SU-DHL-6 (cell line): ENCODE data around the gene MTG2.

ENCODE experiments used
- EZH2phosphoT487 ChIP-seq: fragments of 200-600 bp; sonication (generic), shearing (Covaris generic); conservative IDR thresholded peaks from 2 replicates; pipeline ENCODE4 v1.6.1; 2018; ENCODE audit warnings: mild to moderate bottlenecking, antibody characterized with exemption, low read length, moderate library complexity, mixed read lengths
- TF ChIP-seq, protein P1 (sequence below): fragments of 200-600 bp; sonication (generic); IDR thresholded peaks from one replicate; pipeline ENCODE4 v1.5.1; 2017; ENCODE audit warnings: antibody characterized with exemption, mild to moderate bottlenecking, low read length, moderate library complexity; ENCODE audit not compliant: insufficient read depth, poor library complexity, severe bottlenecking

DNA sequence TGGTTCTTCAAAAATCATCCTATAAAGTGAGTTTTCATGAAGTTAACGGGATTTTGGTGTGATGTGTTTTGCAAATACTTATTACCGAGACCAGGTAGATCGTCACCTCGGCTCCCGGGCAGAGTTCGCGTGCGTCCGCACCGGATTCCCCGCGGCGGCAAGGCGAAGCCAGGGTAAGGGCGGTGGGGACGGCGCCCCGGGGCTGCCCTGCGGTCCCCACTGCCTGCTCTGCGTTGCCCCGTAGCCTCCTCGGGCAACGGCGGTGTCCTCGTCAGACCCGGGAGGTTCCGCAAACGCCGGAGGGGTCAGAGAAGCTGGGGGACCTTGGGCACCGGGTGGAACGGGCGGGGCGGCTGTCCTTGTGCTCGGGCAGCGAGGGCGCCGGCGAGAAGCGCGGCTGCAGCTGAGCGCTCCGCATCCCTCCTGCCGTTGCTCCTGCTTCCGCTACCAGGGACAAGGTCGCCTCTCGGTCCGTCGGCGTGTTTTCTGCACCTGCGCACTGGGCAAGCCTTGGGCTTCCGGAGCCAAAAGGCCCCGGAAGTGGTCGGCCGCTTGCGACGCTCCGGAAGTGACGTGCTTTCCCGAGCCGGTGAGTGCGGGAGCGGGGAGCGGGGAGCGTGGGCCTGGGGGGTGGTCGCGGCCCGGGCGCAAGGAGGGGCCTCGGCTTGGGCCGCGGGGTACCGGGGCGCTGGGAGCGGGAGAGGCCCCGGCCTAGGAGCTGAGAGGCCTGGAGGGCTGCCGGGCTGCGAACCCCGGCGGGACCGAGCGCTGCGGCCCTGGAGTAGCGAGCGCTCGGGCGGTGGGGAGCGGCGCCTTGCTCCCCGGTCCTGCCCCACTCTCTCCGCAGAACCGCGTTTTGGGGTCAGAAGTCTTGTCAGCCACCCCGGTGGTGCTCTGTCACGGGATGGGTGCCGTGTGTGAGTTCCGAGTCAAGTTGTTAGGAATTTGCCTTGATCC lies at the start of gene MTG2:
- TF ChIP-seq, protein P1, sequence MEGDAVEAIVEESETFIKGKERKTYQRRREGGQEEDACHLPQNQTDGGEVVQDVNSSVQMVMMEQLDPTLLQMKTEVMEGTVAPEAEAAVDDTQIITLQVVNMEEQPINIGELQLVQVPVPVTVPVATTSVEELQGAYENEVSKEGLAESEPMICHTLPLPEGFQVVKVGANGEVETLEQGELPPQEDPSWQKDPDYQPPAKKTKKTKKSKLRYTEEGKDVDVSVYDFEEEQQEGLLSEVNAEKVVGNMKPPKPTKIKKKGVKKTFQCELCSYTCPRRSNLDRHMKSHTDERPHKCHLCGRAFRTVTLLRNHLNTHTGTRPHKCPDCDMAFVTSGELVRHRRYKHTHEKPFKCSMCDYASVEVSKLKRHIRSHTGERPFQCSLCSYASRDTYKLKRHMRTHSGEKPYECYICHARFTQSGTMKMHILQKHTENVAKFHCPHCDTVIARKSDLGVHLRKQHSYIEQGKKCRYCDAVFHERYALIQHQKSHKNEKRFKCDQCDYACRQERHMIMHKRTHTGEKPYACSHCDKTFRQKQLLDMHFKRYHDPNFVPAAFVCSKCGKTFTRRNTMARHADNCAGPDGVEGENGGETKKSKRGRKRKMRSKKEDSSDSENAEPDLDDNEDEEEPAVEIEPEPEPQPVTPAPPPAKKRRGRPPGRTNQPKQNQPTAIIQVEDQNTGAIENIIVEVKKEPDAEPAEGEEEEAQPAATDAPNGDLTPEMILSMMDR, result no peak
- TF ChIP-seq EZH2phosphoT487, result no peak
